Colonic mucosa (tissue), 4 donors: ENCODE measurements around the gene CAPN2. TPM values are rescaled to one million over a fixed set of nuclear protein-coding genes. Genes with fewer than 3 reads are reported as not detected.
A peak's percentile ranks its signal among the peaks of the same experiment; 100 is the strongest.

ENCODE experiments used
- DNase-seq: peaks from one replicate; pipeline ENCODE4 v3.0.0-alpha.2; 2020
- H3K27ac ChIP-seq: fragments of 200-600 bp; one replicate; pipeline ENCODE4 v1.8.0; 2021
- H3K27me3 ChIP-seq: fragments of 200-600 bp; one replicate; pipeline ENCODE4 v1.8.0; 2021
- H3K36me3 ChIP-seq: fragments of 200-600 bp; one replicate; pipeline ENCODE4 v1.8.0; 2021
- H3K4me1 ChIP-seq: fragments of 200-600 bp; one replicate; pipeline ENCODE4 v1.8.0; 2021; ENCODE audit warnings: mild to moderate bottlenecking
- H3K4me3 ChIP-seq: fragments of 200-600 bp; one replicate; pipeline ENCODE4 v1.8.0; 2021
- H3K9ac ChIP-seq, 2 donors: one replicate each; pipeline ENCODE4 v1.7.0; 2013; ENCODE audit warnings: control low read depth in 2 of 2, low read depth in 2 of 2, low read length in 2 of 2
- H3K9me3 ChIP-seq: fragments of 200-600 bp; one replicate; pipeline ENCODE4 v1.8.0; 2021
- intact Hi-C: fragments of 100-400 bp; cut with DNase I; formaldehyde crosslinking; loops from one replicate; pipeline ENCODE4 v1.14.1; 2022
- total RNA-seq, 2 donors: library from RNA; stranded (reverse); fragmentation: NEBNext Ultra II Directional in 1 of 2; extraction: Animal tissue kit (Norgen Biotek cat#: 25700) in 1 of 2; gene quantifications; one replicate each; pipeline ENCODE4 v1.2.1, GENCODE V29; 2021
- TF ChIP-seq, protein P1 (sequence below): fragments of 200-600 bp; IDR thresholded peaks from one replicate; pipeline ENCODE4 v1.8.0; 2022; ENCODE audit warnings: antibody characterized with exemption, mild to moderate bottlenecking
- donor health status: healthy.
- donor health status: DM: no; HTN: no; CAD: no.
- donor health status: DM: no; HTN: no; CAD: no.

The CAPN2 gene
- total RNA-seq, 2 donors from 2014 or later = 197 to 323 TPM

DNA sequence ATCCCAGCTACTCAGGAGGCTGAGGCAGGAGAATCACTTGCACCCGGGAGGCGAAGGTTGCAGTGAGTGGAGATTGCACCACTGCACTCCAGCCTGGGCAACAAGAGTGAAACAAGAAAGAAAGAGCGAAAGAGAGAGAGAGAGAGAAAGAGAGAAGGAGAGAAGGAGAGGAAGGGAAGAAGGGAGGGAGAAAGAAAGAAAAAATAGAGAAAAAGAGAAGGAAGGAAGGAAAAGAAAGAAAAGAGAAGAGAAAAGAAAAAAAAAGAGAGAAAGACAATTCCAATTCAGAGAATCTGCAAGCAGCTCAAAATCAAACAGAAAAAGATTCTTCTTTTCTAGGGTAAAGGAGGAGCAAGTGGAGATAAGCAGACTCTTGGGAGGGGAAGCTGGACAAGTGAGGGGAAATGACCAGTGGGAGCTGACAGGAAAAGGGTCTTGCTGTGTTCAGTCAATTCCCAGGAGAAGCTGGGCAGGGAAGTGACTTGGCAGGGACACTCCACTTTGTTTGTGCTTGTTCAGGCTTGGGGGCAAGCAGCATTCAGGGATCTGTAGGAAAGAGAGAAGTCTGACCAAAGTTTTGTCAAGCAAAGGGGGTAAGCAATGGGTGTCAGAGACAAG is 3.6 kb upstream of the CAPN2 start:
- Histone ChIP-seq H3K9me3 (no peaks in the 10 kb centered on the region), H3K9ac (no peak overlapping the region), H3K27ac (no peak overlapping the region), H3K27me3 (no peaks in the 10 kb centered on the region), H3K4me3 (no peak overlapping the region), H3K36me3 (no peaks in the 10 kb centered on the region), H3K4me1 (no peaks in the 10 kb centered on the region)
- DNase-seq = no peak
- intact Hi-C loops = no loop called here
- TF ChIP-seq, protein P1, sequence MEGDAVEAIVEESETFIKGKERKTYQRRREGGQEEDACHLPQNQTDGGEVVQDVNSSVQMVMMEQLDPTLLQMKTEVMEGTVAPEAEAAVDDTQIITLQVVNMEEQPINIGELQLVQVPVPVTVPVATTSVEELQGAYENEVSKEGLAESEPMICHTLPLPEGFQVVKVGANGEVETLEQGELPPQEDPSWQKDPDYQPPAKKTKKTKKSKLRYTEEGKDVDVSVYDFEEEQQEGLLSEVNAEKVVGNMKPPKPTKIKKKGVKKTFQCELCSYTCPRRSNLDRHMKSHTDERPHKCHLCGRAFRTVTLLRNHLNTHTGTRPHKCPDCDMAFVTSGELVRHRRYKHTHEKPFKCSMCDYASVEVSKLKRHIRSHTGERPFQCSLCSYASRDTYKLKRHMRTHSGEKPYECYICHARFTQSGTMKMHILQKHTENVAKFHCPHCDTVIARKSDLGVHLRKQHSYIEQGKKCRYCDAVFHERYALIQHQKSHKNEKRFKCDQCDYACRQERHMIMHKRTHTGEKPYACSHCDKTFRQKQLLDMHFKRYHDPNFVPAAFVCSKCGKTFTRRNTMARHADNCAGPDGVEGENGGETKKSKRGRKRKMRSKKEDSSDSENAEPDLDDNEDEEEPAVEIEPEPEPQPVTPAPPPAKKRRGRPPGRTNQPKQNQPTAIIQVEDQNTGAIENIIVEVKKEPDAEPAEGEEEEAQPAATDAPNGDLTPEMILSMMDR = no peak

DNA sequence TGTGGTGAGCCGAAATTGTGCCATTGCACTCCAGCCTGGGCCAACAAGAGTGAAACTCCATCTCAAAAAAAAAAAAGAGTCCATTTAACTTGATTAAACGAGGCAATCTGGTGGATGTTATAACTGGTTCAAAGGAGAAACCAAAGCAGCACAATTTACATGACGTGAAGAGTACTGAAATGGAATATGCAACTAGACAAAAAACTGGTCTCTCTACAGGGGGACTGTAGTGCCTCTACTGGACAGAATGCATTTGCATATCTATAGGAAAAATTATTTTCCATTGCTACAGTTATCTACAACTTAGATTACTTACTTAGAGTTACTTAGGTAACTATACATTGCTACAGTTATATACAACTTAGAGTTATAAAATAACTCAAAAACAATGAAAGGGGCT is 2.7 kb upstream of the CAPN2 start:
- no peaks in the 10 kb centered on the region for H3K9me3 ChIP-seq
- H3K36me3 ChIP-seq = no peaks in the 10 kb centered on the region
- H3K27me3 ChIP-seq = no peaks in the 10 kb centered on the region
- intact Hi-C loops = no loop called here
- no peak for DNase-seq
- TF ChIP-seq, protein P1 = no peak
- no peak overlapping the region for H3K27ac ChIP-seq
- no peak overlapping the region for H3K9ac ChIP-seq
- no peak overlapping the region for H3K4me3 ChIP-seq
- H3K4me1 ChIP-seq = peaks cover 5% of the 10 kb centered on the region

DNA sequence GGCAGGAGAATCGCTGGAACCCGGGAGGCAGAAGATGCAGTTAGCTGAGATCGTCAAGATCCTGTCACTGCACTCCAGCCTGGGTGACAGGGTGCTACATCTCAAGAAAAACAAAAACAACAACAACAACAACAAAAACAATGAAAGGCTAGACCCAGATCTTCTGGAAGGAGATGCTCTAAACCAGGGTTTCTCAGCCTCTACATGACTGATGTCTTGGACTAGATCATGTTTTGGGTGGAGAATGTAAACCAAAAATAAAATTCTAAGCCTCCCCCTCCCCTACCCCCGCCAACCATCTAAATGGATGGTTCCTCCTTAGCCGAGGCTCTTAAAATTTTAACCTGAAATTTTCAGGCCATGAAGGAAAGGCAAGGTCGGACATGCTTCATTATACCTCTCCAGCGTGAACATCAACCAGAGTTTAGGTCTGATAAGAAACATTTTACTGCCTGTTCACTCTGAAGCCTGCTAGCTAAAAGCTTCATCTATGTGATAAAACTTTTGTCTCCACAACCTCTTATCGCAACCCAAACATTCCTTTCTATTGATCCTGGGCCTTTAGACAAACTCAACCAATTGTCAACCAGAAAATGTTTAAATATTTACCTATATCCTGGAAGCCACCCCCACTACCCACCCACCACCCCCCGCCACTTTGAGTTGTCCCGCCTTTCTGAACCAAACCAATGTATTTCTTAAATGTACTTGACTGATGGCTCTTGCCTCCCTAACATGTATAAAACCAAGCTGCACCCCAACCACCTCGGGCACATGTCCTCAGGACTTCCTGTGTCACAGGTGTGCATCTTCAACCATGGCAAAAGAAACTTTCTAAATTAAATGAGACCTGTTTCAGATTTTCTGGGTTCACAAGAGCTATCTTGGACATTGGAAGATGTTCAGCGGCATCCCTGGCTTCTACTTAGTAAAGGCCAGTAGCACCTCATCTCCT is 1.9 kb upstream of the CAPN2 start:
- TF ChIP-seq, protein P1 = no peak
- H3K9ac ChIP-seq = no peak overlapping the region
- no peak overlapping the region for H3K4me3 ChIP-seq
- H3K36me3 ChIP-seq = no peaks in the 10 kb centered on the region
- intact Hi-C loops = loop anchor here (2.0 kb wide), 1 partner anchor 38 kb away; no protein-coding TSS in a partner anchor
- no peaks in the 10 kb centered on the region for H3K9me3 ChIP-seq
- no peak for DNase-seq
- no peaks in the 10 kb centered on the region for H3K27me3 ChIP-seq
- H3K27ac ChIP-seq = no peak overlapping the region
- H3K4me1 ChIP-seq = peaks cover 8% of the 10 kb centered on the region

DNA sequence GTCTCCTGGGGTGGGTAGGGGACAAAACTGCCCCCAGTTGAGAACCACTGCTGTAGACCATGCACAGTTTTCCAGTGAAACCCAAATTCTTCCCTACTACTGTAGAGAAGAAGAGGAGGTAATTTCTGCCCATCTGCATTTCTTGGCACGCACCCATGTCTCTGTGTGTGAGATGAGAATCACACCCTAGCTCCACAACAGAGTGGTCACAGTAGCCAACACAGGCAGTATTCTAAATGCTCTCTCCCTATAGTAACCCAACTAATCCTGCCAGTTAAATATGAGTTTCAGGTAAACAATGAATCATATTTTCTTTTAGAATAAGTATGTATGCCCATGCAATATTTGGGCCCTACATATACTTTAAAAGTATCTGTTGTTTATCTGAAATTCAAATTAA is 1.2 kb upstream of the CAPN2 start:
- TF ChIP-seq, protein P1 = no peak
- Histone ChIP-seq H3K9me3 (no peaks in the 10 kb centered on the region), H3K36me3 (no peaks in the 10 kb centered on the region), H3K27me3 (no peaks in the 10 kb centered on the region), H3K4me1 (peaks cover 15% of the 10 kb centered on the region), H3K4me3 (no peak overlapping the region), H3K27ac (peak overlapping the region; percentile 92), H3K9ac (no peak overlapping the region)
- intact Hi-C loops = loop anchor here (2.0 kb wide), 1 partner anchor 38 kb away; no protein-coding TSS in a partner anchor
- peak; percentile 69 for DNase-seq

DNA sequence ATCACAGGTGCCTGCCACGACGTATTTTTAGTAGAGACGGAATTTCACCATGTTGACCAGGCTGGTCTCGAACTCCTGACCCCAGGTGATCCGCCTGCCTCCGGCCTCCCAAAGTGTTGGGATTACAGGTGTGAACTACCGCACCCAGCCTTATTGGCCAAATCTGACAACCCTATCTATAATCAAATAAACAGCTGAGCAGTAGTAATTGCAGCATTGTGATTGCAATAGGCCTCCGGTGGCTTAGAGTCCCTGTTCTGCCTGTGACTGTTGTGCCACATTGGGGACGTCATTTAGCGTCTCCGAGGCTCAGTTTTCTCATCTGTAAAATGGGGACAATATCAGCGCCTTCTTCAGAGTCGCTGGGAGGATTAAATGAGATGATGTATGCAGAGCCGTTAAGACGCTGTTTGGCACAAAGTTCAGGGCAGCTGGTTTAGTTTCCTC is 569 bp upstream of the CAPN2 start:
- no peaks in the 10 kb centered on the region for H3K9me3 ChIP-seq
- H3K36me3 ChIP-seq = no peaks in the 10 kb centered on the region
- no peaks in the 10 kb centered on the region for H3K27me3 ChIP-seq
- H3K4me1 ChIP-seq = peaks cover 19% of the 10 kb centered on the region
- no peak for DNase-seq
- H3K9ac ChIP-seq = peak overlapping the region; percentile 51 to 54
- H3K27ac ChIP-seq = peak overlapping the region; percentile 92
- TF ChIP-seq, protein P1 = no peak
- intact Hi-C loops = loop anchor here (2.0 kb wide), 1 partner anchor 37 kb away; no protein-coding TSS in a partner anchor
- H3K4me3 ChIP-seq = peak overlapping the region; percentile 70
